Neural cell (in vitro differentiated cells): Measurements from ENCODE around the gene ARL4A. TPM values are rescaled to one million over a fixed set of nuclear protein-coding genes. Genes with fewer than 3 reads are reported as not detected.

Source experiments
- H2AFZ ChIP-seq: fragments of 200-600, 300-800 bp; sonication (generic), shearing (Covaris generic); 2 replicates; pipeline ENCODE4 v1.6.0; 2014; ENCODE audit warnings: low read depth, mild to moderate bottlenecking, antibody characterized with exemption, low read length, moderate library complexity
- H3F3A ChIP-seq: fragments of 200-600 bp; shearing (Covaris generic); 2 replicates; pipeline ENCODE4 v1.6.1; 2016; ENCODE audit warnings: mild to moderate bottlenecking, moderate library complexity, mixed read lengths, antibody characterized with exemption, low read length; ENCODE audit not compliant: insufficient read depth, poor library complexity, severe bottlenecking
- H3K27ac ChIP-seq: fragments of 200-600, 300-800 bp; sonication (generic), shearing (Covaris generic); 2 replicates; pipeline ENCODE4 v1.5.1; 2014; ENCODE audit warnings: mild to moderate bottlenecking, low read length, moderate library complexity
- H3K27me3 ChIP-seq: fragments of 300-800, 200-600 bp; sonication (generic), shearing (Covaris generic); 2 replicates; pipeline ENCODE4 v1.6.0; 2014; ENCODE audit warnings: mild to moderate bottlenecking, low read depth, low read length, moderate library complexity; ENCODE audit not compliant: insufficient read depth
- H3K36me3 ChIP-seq: fragments of 300-800, 200-600 bp; sonication (generic), shearing (Covaris generic); 2 replicates; pipeline ENCODE4 v1.5.1; 2014; ENCODE audit warnings: mild to moderate bottlenecking, antibody characterized with exemption, low read length, moderate library complexity; ENCODE audit not compliant: insufficient read depth
- H3K4me2 ChIP-seq: fragments of 300-800, 200-600 bp; sonication (generic), shearing (Covaris generic); 2 replicates; pipeline ENCODE4 v1.6.0; 2014; ENCODE audit warnings: mild to moderate bottlenecking, low read length
- H3K4me3 ChIP-seq: fragments of 300-800, 200-600 bp; sonication (generic), shearing (Covaris generic); 2 replicates; pipeline ENCODE4 v1.5.1; 2014; ENCODE audit warnings: mild to moderate bottlenecking, low read length, moderate library complexity
- H3K79me2 ChIP-seq: fragments of 200-600 bp; shearing (Covaris generic); replicated peaks from 2 replicates; pipeline ENCODE4 v1.6.0; 2014; ENCODE audit warnings: mild to moderate bottlenecking, low read length, moderate library complexity; ENCODE audit not compliant: insufficient read depth
- H3K9ac ChIP-seq: fragments of 300-800, 200-600 bp; sonication (generic), shearing (Covaris generic); 2 replicates; pipeline ENCODE4 v1.6.1; 2016; ENCODE audit warnings: mild to moderate bottlenecking, low read length, mixed read lengths
- H3K9me2 ChIP-seq: fragments of 200-600 bp; shearing (Covaris generic); 2 replicates; pipeline ENCODE4 v1.6.1; 2016; ENCODE audit warnings: mild to moderate bottlenecking, low read length, mixed read lengths; ENCODE audit not compliant: insufficient read depth
- H3K9me3 ChIP-seq: fragments of 200-600, 300-800 bp; sonication (generic), shearing (Covaris generic); 2 replicates; pipeline ENCODE4 v1.6.1; 2016; ENCODE audit warnings: mild to moderate bottlenecking, mixed run types, low read length, moderate library complexity, mixed read lengths
- H4K20me1 ChIP-seq: fragments of 200-600 bp; shearing (Covaris generic); 2 replicates; pipeline ENCODE4 v1.6.1; 2016; ENCODE audit warnings: mild to moderate bottlenecking, mixed run types; ENCODE audit not compliant: insufficient read depth
- EP300 ChIP-seq: fragments of 450-650 bp; conservative IDR thresholded peaks from 2 replicates; pipeline ENCODE4 v1.6.1; 2014; ENCODE audit warnings: antibody characterized with exemption, mild to moderate bottlenecking, moderate library complexity; ENCODE audit not compliant: poor library complexity, severe bottlenecking
- EZH2 ChIP-seq: fragments of 200-600, 300-800 bp; shearing (Covaris generic), sonication (generic); IDR thresholded peaks from 2 replicates; pipeline ENCODE4 v1.6.1; 2014; ENCODE audit warnings: antibody characterized with exemption, low read length, borderline replicate concordance, mild to moderate bottlenecking; ENCODE audit not compliant: insufficient read depth, poor library complexity, severe bottlenecking
- MXI1 ChIP-seq: fragments of 450-650 bp; conservative IDR thresholded peaks from 2 replicates; pipeline ENCODE4 v1.6.1; 2014; ENCODE audit warnings: antibody characterized with exemption, mild to moderate bottlenecking; ENCODE audit not compliant: poor library complexity, severe bottlenecking
- POLR2AphosphoS5 ChIP-seq: IDR thresholded peaks from 2 replicates; pipeline ENCODE4 v1.6.1; 2012
- RAD21 ChIP-seq: fragments of 450-650 bp; conservative IDR thresholded peaks from 2 replicates; pipeline ENCODE4 v1.6.1; 2014; ENCODE audit warnings: antibody characterized with exemption, mild to moderate bottlenecking, moderate library complexity
- SMC3 ChIP-seq: fragments of 450-650 bp; conservative IDR thresholded peaks from 2 replicates; pipeline ENCODE4 v1.6.1; 2014; ENCODE audit warnings: antibody characterized with exemption, mild to moderate bottlenecking, moderate library complexity; ENCODE audit not compliant: poor library complexity
- TAF1 ChIP-seq: IDR thresholded peaks from 2 replicates; pipeline ENCODE4 v1.6.1; 2012; ENCODE audit warnings: low read depth
- polyA plus RNA-seq: library from polyadenylated mRNA; depleted of rRNA; stranded (reverse); fragments of >200 nt; gene quantifications from 2 replicates; pipeline ENCODE4 v1.2.3, GENCODE V29; 2014
- TF ChIP-seq, protein P1 (sequence below): fragments of 450-650 bp; IDR thresholded peaks from 2 replicates; pipeline ENCODE4 v1.5.1; 2014; ENCODE audit warnings: antibody characterized with exemption, mild to moderate bottlenecking, moderate library complexity; ENCODE audit not compliant: poor library complexity, severe bottlenecking
- TF ChIP-seq, protein P2 (sequence below): IDR thresholded peaks from 2 replicates; pipeline ENCODE4 v1.6.1; 2012; ENCODE audit warnings: borderline replicate concordance

The ARL4A gene
- polyA plus RNA-seq, 1 donor from 2014 or later = 10.9 TPM

DNA sequence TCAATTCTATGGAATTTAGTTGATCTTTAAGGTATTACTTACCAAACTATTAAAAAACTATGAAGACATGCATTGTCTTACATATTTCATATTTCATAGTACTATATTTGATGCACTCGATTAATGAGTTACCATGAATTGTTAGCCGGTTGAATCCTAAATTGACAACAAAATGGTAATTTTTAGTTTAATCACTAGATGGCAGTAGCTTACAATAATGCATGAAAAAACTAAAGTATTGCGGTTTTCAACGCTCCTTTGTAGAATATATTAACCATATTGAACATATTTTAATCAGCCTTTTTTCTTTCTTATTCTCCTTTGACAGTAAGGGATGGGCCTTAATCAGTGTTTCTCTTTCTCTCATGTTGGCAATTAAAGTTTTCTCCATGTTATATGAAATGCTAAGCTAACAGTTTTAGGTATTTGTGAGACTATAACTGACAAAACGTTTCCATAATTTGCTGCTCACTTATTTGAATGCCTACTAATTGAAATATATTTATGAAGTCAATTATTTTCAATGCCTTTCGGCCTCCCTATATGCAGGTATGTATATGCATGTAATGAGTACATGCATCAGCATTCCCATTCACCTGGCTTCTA, 48.5 kb upstream of the ARL4A start:
- TF ChIP-seq EZH2 = no peak
- TF ChIP-seq POLR2AphosphoS5 = no peak
- TF ChIP-seq MXI1 = no peak
- TF ChIP-seq, protein P1, sequence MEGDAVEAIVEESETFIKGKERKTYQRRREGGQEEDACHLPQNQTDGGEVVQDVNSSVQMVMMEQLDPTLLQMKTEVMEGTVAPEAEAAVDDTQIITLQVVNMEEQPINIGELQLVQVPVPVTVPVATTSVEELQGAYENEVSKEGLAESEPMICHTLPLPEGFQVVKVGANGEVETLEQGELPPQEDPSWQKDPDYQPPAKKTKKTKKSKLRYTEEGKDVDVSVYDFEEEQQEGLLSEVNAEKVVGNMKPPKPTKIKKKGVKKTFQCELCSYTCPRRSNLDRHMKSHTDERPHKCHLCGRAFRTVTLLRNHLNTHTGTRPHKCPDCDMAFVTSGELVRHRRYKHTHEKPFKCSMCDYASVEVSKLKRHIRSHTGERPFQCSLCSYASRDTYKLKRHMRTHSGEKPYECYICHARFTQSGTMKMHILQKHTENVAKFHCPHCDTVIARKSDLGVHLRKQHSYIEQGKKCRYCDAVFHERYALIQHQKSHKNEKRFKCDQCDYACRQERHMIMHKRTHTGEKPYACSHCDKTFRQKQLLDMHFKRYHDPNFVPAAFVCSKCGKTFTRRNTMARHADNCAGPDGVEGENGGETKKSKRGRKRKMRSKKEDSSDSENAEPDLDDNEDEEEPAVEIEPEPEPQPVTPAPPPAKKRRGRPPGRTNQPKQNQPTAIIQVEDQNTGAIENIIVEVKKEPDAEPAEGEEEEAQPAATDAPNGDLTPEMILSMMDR = peak; percentile 83
- TF ChIP-seq, protein P2, sequence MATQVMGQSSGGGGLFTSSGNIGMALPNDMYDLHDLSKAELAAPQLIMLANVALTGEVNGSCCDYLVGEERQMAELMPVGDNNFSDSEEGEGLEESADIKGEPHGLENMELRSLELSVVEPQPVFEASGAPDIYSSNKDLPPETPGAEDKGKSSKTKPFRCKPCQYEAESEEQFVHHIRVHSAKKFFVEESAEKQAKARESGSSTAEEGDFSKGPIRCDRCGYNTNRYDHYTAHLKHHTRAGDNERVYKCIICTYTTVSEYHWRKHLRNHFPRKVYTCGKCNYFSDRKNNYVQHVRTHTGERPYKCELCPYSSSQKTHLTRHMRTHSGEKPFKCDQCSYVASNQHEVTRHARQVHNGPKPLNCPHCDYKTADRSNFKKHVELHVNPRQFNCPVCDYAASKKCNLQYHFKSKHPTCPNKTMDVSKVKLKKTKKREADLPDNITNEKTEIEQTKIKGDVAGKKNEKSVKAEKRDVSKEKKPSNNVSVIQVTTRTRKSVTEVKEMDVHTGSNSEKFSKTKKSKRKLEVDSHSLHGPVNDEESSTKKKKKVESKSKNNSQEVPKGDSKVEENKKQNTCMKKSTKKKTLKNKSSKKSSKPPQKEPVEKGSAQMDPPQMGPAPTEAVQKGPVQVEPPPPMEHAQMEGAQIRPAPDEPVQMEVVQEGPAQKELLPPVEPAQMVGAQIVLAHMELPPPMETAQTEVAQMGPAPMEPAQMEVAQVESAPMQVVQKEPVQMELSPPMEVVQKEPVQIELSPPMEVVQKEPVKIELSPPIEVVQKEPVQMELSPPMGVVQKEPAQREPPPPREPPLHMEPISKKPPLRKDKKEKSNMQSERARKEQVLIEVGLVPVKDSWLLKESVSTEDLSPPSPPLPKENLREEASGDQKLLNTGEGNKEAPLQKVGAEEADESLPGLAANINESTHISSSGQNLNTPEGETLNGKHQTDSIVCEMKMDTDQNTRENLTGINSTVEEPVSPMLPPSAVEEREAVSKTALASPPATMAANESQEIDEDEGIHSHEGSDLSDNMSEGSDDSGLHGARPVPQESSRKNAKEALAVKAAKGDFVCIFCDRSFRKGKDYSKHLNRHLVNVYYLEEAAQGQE = no peak
- TF ChIP-seq SMC3 = peak; percentile 86
- TF ChIP-seq RAD21 = peak; percentile 87
- TF ChIP-seq EP300 = no peak
- no peak for TF ChIP-seq TAF1
- H3K36me3 ChIP-seq = no peaks in the 10 kb centered on the region
- no peaks in the 10 kb centered on the region for H3F3A ChIP-seq
- H4K20me1 ChIP-seq = no peaks in the 10 kb centered on the region
- no peaks in the 10 kb centered on the region for H3K27me3 ChIP-seq
- no peaks in the 10 kb centered on the region for H3K79me2 ChIP-seq
- no peaks in the 10 kb centered on the region for H3K9me3 ChIP-seq
- H3K4me3 ChIP-seq = no peak overlapping the region
- H3K27ac ChIP-seq = no peak overlapping the region
- H3K9me2 ChIP-seq = no peaks in the 10 kb centered on the region
- H3K9ac ChIP-seq = no peak overlapping the region
- no peak overlapping the region for H2AFZ ChIP-seq
- no peak overlapping the region for H3K4me2 ChIP-seq

DNA sequence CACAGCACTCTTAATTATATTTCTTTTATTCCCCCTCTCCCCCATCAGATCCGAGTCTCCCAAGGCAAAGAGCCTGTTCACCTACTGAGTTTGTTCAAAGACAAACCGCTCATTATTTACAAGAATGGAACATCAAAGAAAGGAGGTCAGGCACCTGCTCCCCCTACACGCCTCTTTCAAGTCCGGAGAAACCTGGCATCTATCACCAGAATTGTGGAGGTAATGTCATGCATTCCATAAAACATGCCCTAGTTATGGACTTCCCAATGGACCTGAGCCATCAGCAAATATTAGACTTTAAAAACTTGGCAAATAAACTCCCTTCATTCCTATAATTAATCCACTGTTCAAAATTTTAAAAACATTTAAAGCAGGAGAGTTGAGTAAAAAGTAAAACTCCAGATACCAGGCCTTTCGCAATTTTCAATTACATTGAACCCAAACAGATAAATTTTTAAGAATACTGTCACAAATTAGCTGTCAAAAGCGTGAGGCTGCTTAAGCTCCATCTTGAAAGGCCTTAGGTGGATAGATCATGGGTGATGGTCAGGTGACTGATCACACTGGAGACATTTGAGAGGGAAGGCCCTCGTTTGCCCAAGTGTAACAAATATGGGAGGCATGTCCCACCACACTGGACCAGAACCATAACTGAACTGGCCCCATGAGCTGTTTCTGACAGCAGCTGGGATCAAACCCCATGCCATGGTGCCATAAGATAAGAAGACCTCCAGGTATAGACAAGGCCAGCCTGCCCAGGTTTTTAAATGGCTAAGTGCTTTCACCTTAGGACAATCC, 46.9 kb upstream of the ARL4A start:
- TF ChIP-seq SMC3 (no peak), EP300 (no peak), EZH2 (no peak), MXI1 (no peak), POLR2AphosphoS5 (no peak)
- TF ChIP-seq, protein P1 = no peak
- Histone ChIP-seq H3K36me3 (no peaks in the 10 kb centered on the region), H3K79me2 (no peaks in the 10 kb centered on the region), H3K27me3 (no peaks in the 10 kb centered on the region), H2AFZ (no peak overlapping the region), H3F3A (no peaks in the 10 kb centered on the region), H3K9me3 (no peaks in the 10 kb centered on the region), H3K9me2 (no peaks in the 10 kb centered on the region), H3K4me3 (no peak overlapping the region), H3K4me2 (no peak overlapping the region), H3K27ac (no peak overlapping the region), H3K9ac (no peak overlapping the region), H4K20me1 (no peaks in the 10 kb centered on the region)
